SK-N-SH (cell line): ENCODE measurements around the gene ZNF614. TPM values are rescaled to one million over a fixed set of nuclear protein-coding genes. Genes with fewer than 3 reads are reported as not detected.

Experiments used
- CTCF ChIA-PET: fragments of 300-600, 350-600 bp; formaldehyde crosslinking; extraction: SDS; loops from one replicate; lab custom pipeline; 2021; lab: Yijun Ruan, JAX
- POLR2A ChIA-PET: fragments of 350-600 bp; sonication (Branson Sonifier 250); formaldehyde crosslinking; extraction: SDS; loops from one replicate; lab custom pipeline; 2020; ENCODE audit warnings: antibody characterized with exemption, inconsistent platforms; lab: Yijun Ruan, JAX
- DNase-seq: peaks from one replicate; pipeline ENCODE4 v3.0.0; 2012
- H2AFZ ChIP-seq: fragments of 200-600 bp; sonication (generic); 2 replicates; pipeline ENCODE4 v1.8.1; 2016; ENCODE audit warnings: antibody characterized with exemption, mild to moderate bottlenecking, low read depth
- H3F3A ChIP-seq: fragments of 200-600 bp; sonication (generic); replicated peaks from 2 replicates; pipeline ENCODE3; 2016; ENCODE audit warnings: antibody characterized with exemption, mild to moderate bottlenecking; ENCODE audit not compliant: insufficient read depth
- H3K27ac ChIP-seq, 2 experiments: fragments of 200-500 bp in 1 of 2; fragments of 200-600 bp in 1 of 2; sonication (Bioruptor generic) in 1 of 2; sonication (generic), shearing (Covaris generic) in 1 of 2; 2 replicates each; pipeline versions ENCODE4 v1.5.1 to v1.6.1; 2014 to 2016; ENCODE audit warnings: low read depth in 2 of 2, inconsistent platforms in 1 of 2, low read length in 1 of 2, mild to moderate bottlenecking in 1 of 2, mixed read lengths in 1 of 2
- H3K27me3 ChIP-seq: fragments of 200-600 bp; sonication (generic), shearing (Covaris generic); 2 replicates; pipeline ENCODE4 v1.6.1; 2016; ENCODE audit warnings: mixed run types; ENCODE audit not compliant: insufficient read depth
- H3K36me3 ChIP-seq, 2 experiments: fragments of 200-500 bp in 1 of 2; fragments of 200-600 bp in 1 of 2; sonication (Bioruptor generic) in 1 of 2; sonication (generic) in 1 of 2; replicated peaks in 1 of 2; 2 replicates each; pipeline versions ENCODE3 to v1.5.1; 2014 to 2016; ENCODE audit warnings: low read length in 1 of 2, mild to moderate bottlenecking in 1 of 2; ENCODE audit not compliant: insufficient read depth in 2 of 2, control insufficient read depth in 1 of 2
- H3K4me1 ChIP-seq, 2 experiments: fragments of 200-500 bp in 1 of 2; fragments of 200-600 bp in 1 of 2; sonication (Bioruptor generic) in 1 of 2; sonication (generic), shearing (Covaris generic) in 1 of 2; 2 replicates each; pipeline versions ENCODE4 v1.5.1 to v1.6.1; 2014 to 2016; ENCODE audit warnings: low read depth in 1 of 2, low read length in 1 of 2, mixed run types in 1 of 2; ENCODE audit not compliant: insufficient read depth in 2 of 2, control insufficient read depth in 1 of 2
- H3K4me2 ChIP-seq: fragments of 200-600 bp; sonication (generic), shearing (Covaris generic); 2 replicates; pipeline ENCODE4 v1.6.1; 2017; ENCODE audit warnings: mixed run types
- H3K4me3 ChIP-seq, 2 experiments: fragments of 200-500 bp in 1 of 2; fragments of 200-600 bp in 1 of 2; sonication (Bioruptor generic) in 1 of 2; sonication (generic), shearing (Covaris generic) in 1 of 2; 2 replicates each; pipeline versions ENCODE4 v1.5.1 to v1.8.1; 2014 to 2016; ENCODE audit warnings: low read depth in 2 of 2, inconsistent platforms in 1 of 2, low read length in 1 of 2, mild to moderate bottlenecking in 1 of 2, mixed read lengths in 1 of 2, moderate library complexity in 1 of 2
- H3K79me2 ChIP-seq: fragments of 200-600 bp; sonication (generic); 2 replicates; pipeline ENCODE4 v1.8.1; 2017; ENCODE audit warnings: mild to moderate bottlenecking; ENCODE audit not compliant: insufficient read depth
- H3K9ac ChIP-seq: fragments of 200-600 bp; sonication (generic); 2 replicates; pipeline ENCODE4 v1.6.1; 2017; ENCODE audit warnings: mixed run types
- H3K9me2 ChIP-seq: fragments of 200-600 bp; sonication (generic); 2 replicates; pipeline ENCODE4 v1.6.1; 2017; ENCODE audit warnings: mixed run types
- H3K9me3 ChIP-seq: fragments of 200-600 bp; sonication (generic); 2 replicates; pipeline ENCODE4 v1.6.1; 2017; ENCODE audit warnings: mixed run types, mild to moderate bottlenecking, moderate library complexity
- H4K20me1 ChIP-seq: fragments of 200-600 bp; sonication (generic); 2 replicates; pipeline ENCODE4 v1.6.1; 2017; ENCODE audit warnings: mild to moderate bottlenecking, mixed run types; ENCODE audit not compliant: insufficient read depth
- EZH2phosphoT487 ChIP-seq: fragments of 200-600 bp; sonication (generic); IDR thresholded peaks from 2 replicates; pipeline ENCODE4 v1.6.1; 2017; ENCODE audit warnings: low read depth, mixed run types, mild to moderate bottlenecking, antibody characterized with exemption, moderate library complexity, borderline replicate concordance
- FOSL2 ChIP-seq: IDR thresholded peaks from 2 replicates; pipeline ENCODE4 v1.4.0; 2012; ENCODE audit warnings: low read depth, mild to moderate bottlenecking, moderate library complexity, borderline replicate concordance
- FOXM1 ChIP-seq: IDR thresholded peaks from 2 replicates; pipeline ENCODE4 v1.4.0; 2012; ENCODE audit warnings: low read depth, mild to moderate bottlenecking
- JUND ChIP-seq: IDR thresholded peaks from 2 replicates; pipeline ENCODE4 v1.4.0; 2012
- MEF2A ChIP-seq: IDR thresholded peaks from 2 replicates; pipeline ENCODE4 v1.4.0; 2012; ENCODE audit warnings: low read depth, borderline replicate concordance
- MXI1 ChIP-seq: IDR thresholded peaks from 2 replicates; pipeline ENCODE4 v1.6.1; 2012; ENCODE audit warnings: mild to moderate bottlenecking, low read depth, low read length, improper control_type of control experiment
- NFIC ChIP-seq: IDR thresholded peaks from 2 replicates; pipeline ENCODE4 v1.4.0; 2012; ENCODE audit warnings: borderline replicate concordance
- NRF1 ChIP-seq: IDR thresholded peaks from 2 replicates; pipeline ENCODE4 v1.6.1; 2012; ENCODE audit warnings: low read depth, mild to moderate bottlenecking, low read length
- RAD21 ChIP-seq: IDR thresholded peaks from 2 replicates; pipeline ENCODE4 v1.6.1; 2012; ENCODE audit warnings: mild to moderate bottlenecking, low read length
- RCOR1 ChIP-seq: fragments of 150-350 bp; IDR thresholded peaks from 2 replicates; pipeline ENCODE4 v1.6.1; 2017; ENCODE audit warnings: antibody characterized with exemption, low read length
- RFX5 ChIP-seq: IDR thresholded peaks from 2 replicates; pipeline ENCODE4 v1.6.1; 2012; ENCODE audit warnings: mild to moderate bottlenecking, improper control_type of control experiment, low read length
- RXRA ChIP-seq: IDR thresholded peaks from 2 replicates; pipeline ENCODE4 v1.4.0; 2012; ENCODE audit warnings: low read depth, mild to moderate bottlenecking, borderline replicate concordance
- SIN3A ChIP-seq: IDR thresholded peaks from 2 replicates; pipeline ENCODE4 v1.6.1; 2012; ENCODE audit warnings: low read depth, mild to moderate bottlenecking, low read length, moderate library complexity, borderline replicate concordance
- SMC3 ChIP-seq: IDR thresholded peaks from 2 replicates; pipeline ENCODE4 v1.6.1; 2012; ENCODE audit warnings: low read depth, low read length, improper control_type of control experiment
- TAF1 ChIP-seq: IDR thresholded peaks from 2 replicates; pipeline ENCODE4 v1.6.1; 2012; ENCODE audit warnings: low read depth, mild to moderate bottlenecking, low read length, moderate library complexity, borderline replicate concordance
- YY1 ChIP-seq: IDR thresholded peaks from 2 replicates; pipeline ENCODE4 v1.4.0; 2012; ENCODE audit warnings: low read depth, mild to moderate bottlenecking
- WGBS: methylation state at CpG from one replicate; pipeline ENCODE4 v1.1.6; 2017; ENCODE audit warnings: low lambda C conversion rate; 5-methylcytosine and 5-hydroxymethylcytosine counted together
- polyA plus RNA-seq, 3 experiments: library from polyadenylated mRNA; depleted of rRNA; stranded (reverse); fragments of >200 nt; gene quantifications; 2 replicates each; pipeline ENCODE4 v1.2.3, GENCODE V29; 2012
- TF ChIP-seq, protein P1 (sequence below): IDR thresholded peaks from 2 replicates; pipeline ENCODE4 v1.4.0; 2012; ENCODE audit warnings: low read depth, borderline replicate concordance
- TF ChIP-seq, protein P2 (sequence below): IDR thresholded peaks from 2 replicates; pipeline ENCODE4 v1.6.1; 2012; ENCODE audit warnings: mild to moderate bottlenecking, low read depth, low read length, moderate library complexity
- TF ChIP-seq, protein P3 (sequence below): IDR thresholded peaks from 2 replicates; pipeline ENCODE4 v1.4.0; 2012; ENCODE audit warnings: low read depth, borderline replicate concordance
- TF ChIP-seq, protein P4 (sequence below): fragments of 150-350 bp; IDR thresholded peaks from 2 replicates; pipeline ENCODE4 v1.6.1; 2017; ENCODE audit warnings: antibody characterized with exemption, low read length, low read depth, borderline replicate concordance

The ZNF614 gene
- polyA plus RNA-seq, 1 of the 3 experiments (the other 2 are of a cell fraction), result 2.8 TPM

DNA sequence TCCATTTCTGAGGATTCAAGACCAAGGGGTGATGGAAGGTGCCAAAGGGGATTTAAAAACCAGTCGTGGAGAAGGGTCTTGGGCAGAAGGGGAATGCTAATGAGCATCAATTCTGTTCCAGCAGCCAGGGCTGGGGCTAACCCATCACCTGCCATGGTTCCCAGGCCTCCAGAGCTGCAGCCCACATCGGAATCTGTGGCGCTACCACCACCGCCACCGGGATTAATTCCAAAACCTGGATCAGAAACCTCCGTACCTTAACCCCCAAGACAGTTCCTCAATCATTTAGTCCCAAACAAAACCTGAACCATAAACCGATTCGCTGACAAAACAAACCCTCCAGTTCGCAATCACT is 20.8 kb downstream of the ZNF614 start (continued):
- no peak for TF ChIP-seq SMC3
- TF ChIP-seq RCOR1, result no peak
- TF ChIP-seq, protein P1, sequence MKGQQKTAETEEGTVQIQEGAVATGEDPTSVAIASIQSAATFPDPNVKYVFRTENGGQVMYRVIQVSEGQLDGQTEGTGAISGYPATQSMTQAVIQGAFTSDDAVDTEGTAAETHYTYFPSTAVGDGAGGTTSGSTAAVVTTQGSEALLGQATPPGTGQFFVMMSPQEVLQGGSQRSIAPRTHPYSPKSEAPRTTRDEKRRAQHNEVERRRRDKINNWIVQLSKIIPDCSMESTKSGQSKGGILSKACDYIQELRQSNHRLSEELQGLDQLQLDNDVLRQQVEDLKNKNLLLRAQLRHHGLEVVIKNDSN, result no peak
- TF ChIP-seq JUND, result no peak
- TF ChIP-seq, all 33 proteins: peak for 0

DNA sequence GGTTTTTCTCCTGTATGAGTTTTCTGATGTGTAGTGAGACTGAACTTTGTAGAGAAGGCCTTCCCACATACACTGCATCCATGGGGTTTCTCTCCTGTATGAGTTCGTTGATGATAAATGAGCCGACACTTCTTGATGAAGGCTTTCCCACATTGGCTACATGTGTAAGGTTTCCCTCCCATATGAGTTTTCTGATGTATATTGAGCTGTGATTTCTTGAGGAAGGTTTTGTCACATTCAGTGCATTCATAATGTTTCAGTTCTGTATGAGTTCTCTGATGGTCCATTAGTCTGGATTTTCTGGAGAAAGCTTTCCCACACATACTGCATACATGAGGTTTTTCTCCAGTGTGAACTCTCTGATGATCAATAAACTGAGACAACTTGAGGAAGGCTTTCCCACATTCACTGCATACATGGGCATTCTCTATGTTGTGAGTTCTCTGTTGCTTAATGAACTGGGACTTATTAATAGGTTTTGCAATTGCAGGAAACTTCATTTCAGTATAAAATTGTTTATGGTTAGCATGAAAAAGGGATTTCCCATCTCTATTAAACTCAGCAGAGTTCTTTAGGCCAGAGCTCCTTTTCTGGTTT is 34.0 kb downstream of the ZNF614 start:
- no peak overlapping the region for H2AFZ ChIP-seq
- no peaks in the 10 kb centered on the region for H3K79me2 ChIP-seq
- 100% methylated on average over 2 of the region's 2 CpGs for WGBS
- H3K36me3 ChIP-seq, result peaks cover 34 to 75% of the 10 kb centered on the region in 2 experiments
- no peaks in the 10 kb centered on the region for H3K4me1 ChIP-seq
- H3K27ac ChIP-seq, result no peak overlapping the region
- no peak for DNase-seq
- H3K4me3 ChIP-seq, result peak overlapping the region in 1 of 2 experiments; percentile 12; a peak in 1 of 4 replicates
- ChIA-PET POLR2A (no interaction called here), CTCF (interaction anchor here (1.0 kb wide), 1 partner anchor 13 kb away, joined by 3 read pairs; no protein-coding TSS in a partner anchor)
- no peak for TF ChIP-seq TAF1
- no peak for TF ChIP-seq NRF1
- TF ChIP-seq YY1, result no peak
- TF ChIP-seq EZH2phosphoT487, result no peak
- TF ChIP-seq FOSL2, result no peak
- TF ChIP-seq, protein P2, sequence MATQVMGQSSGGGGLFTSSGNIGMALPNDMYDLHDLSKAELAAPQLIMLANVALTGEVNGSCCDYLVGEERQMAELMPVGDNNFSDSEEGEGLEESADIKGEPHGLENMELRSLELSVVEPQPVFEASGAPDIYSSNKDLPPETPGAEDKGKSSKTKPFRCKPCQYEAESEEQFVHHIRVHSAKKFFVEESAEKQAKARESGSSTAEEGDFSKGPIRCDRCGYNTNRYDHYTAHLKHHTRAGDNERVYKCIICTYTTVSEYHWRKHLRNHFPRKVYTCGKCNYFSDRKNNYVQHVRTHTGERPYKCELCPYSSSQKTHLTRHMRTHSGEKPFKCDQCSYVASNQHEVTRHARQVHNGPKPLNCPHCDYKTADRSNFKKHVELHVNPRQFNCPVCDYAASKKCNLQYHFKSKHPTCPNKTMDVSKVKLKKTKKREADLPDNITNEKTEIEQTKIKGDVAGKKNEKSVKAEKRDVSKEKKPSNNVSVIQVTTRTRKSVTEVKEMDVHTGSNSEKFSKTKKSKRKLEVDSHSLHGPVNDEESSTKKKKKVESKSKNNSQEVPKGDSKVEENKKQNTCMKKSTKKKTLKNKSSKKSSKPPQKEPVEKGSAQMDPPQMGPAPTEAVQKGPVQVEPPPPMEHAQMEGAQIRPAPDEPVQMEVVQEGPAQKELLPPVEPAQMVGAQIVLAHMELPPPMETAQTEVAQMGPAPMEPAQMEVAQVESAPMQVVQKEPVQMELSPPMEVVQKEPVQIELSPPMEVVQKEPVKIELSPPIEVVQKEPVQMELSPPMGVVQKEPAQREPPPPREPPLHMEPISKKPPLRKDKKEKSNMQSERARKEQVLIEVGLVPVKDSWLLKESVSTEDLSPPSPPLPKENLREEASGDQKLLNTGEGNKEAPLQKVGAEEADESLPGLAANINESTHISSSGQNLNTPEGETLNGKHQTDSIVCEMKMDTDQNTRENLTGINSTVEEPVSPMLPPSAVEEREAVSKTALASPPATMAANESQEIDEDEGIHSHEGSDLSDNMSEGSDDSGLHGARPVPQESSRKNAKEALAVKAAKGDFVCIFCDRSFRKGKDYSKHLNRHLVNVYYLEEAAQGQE, result no peak
- TF ChIP-seq, protein P3, sequence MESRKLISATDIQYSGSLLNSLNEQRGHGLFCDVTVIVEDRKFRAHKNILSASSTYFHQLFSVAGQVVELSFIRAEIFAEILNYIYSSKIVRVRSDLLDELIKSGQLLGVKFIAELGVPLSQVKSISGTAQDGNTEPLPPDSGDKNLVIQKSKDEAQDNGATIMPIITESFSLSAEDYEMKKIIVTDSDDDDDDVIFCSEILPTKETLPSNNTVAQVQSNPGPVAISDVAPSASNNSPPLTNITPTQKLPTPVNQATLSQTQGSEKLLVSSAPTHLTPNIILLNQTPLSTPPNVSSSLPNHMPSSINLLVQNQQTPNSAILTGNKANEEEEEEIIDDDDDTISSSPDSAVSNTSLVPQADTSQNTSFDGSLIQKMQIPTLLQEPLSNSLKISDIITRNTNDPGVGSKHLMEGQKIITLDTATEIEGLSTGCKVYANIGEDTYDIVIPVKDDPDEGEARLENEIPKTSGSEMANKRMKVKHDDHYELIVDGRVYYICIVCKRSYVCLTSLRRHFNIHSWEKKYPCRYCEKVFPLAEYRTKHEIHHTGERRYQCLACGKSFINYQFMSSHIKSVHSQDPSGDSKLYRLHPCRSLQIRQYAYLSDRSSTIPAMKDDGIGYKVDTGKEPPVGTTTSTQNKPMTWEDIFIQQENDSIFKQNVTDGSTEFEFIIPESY, result no peak
- TF ChIP-seq MEF2A, result no peak
- TF ChIP-seq SIN3A, result no peak
- TF ChIP-seq, protein P4, sequence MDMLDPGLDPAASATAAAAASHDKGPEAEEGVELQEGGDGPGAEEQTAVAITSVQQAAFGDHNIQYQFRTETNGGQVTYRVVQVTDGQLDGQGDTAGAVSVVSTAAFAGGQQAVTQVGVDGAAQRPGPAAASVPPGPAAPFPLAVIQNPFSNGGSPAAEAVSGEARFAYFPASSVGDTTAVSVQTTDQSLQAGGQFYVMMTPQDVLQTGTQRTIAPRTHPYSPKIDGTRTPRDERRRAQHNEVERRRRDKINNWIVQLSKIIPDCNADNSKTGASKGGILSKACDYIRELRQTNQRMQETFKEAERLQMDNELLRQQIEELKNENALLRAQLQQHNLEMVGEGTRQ, result no peak
- TF ChIP-seq RAD21, result no peak
- no peak for TF ChIP-seq SMC3
- no peak for TF ChIP-seq JUND
- TF ChIP-seq NFIC, result no peak
- TF ChIP-seq RXRA, result no peak
- TF ChIP-seq RFX5, result no peak
- no peak for TF ChIP-seq FOXM1
- TF ChIP-seq MXI1, result no peak
- TF ChIP-seq, protein P1, result no peak
- H4K20me1 ChIP-seq, result no peaks in the 10 kb centered on the region
- H3K9ac ChIP-seq, result no peak overlapping the region
- H3K4me2 ChIP-seq, result no peak overlapping the region
- no peaks in the 10 kb centered on the region for H3K9me2 ChIP-seq
- H3F3A ChIP-seq, result no peaks in the 10 kb centered on the region
- peaks cover 47% of the 10 kb centered on the region; the same call in 1 of the 2 replicates for H3K9me3 ChIP-seq
- H3K27me3 ChIP-seq, result no peaks in the 10 kb centered on the region
